K562 (cell line): ENCODE measurements around the gene RUNDC3A. TPM values are rescaled to one million over a fixed set of nuclear protein-coding genes. Genes with fewer than 3 reads are reported as not detected.

Experiments
- ASH1L ChIP-seq: fragments of 450-650 bp; IDR thresholded peaks from 2 replicates; pipeline ENCODE4 v1.6.1; 2018; ENCODE audit warnings: borderline replicate concordance, mild to moderate bottlenecking, low read depth; ENCODE audit not compliant: partially characterized antibody
- BMI1 ChIP-seq: fragments of 150-350 bp; IDR thresholded peaks from 2 replicates; pipeline ENCODE4 v1.6.1; 2014; ENCODE audit warnings: low read length
- DMBX1 ChIP-seq: fragments of 250-450 bp; sonication (Bioruptor Pico); IDR thresholded peaks from 2 replicates; pipeline ENCODE4 v1.8.0; 2022; ENCODE audit warnings: inconsistent platforms, mild to moderate bottlenecking, moderate library complexity, borderline replicate concordance
- FOXK1 ChIP-seq: sonication (generic); formaldehyde crosslinking; IDR thresholded peaks from 2 replicates; pipeline ENCODE4 v1.8.0; 2022; ENCODE audit warnings: missing genetic modification reagents, mild to moderate bottlenecking, borderline replicate concordance
- GTF2F1 ChIP-seq: IDR thresholded peaks from 2 replicates; pipeline ENCODE4 v1.6.1; 2011; ENCODE audit warnings: low read depth, low read length, improper control_type of control experiment
- KDM2B ChIP-seq: fragments of 250-450 bp; sonication (Bioruptor Pico); IDR thresholded peaks from 2 replicates; pipeline ENCODE4 v1.8.0; 2021; ENCODE audit warnings: mild to moderate bottlenecking, moderate library complexity
- MBD2 ChIP-seq: sonication (generic); IDR thresholded peaks from 2 replicates; pipeline ENCODE4 v1.6.1; 2016; ENCODE audit warnings: low read depth, borderline replicate concordance
- NFIC ChIP-seq: fragments of 450-650 bp; IDR thresholded peaks from 2 replicates; pipeline ENCODE4 v1.6.1; 2017; ENCODE audit warnings: mild to moderate bottlenecking, inconsistent platforms
- SNIP1 ChIP-seq: fragments of 450-650 bp; IDR thresholded peaks from 2 replicates; pipeline ENCODE4 v1.7.1; 2017; ENCODE audit warnings: low read depth, mild to moderate bottlenecking
- SRSF7 ChIP-seq: fragments of 200-400 bp; formaldehyde crosslinking; optimal IDR thresholded peaks from 2 replicates; pipeline ENCODE3; 2017; ENCODE audit warnings: mild to moderate bottlenecking, low read depth, low read length
- TAF15 ChIP-seq: fragments of 200-400 bp; formaldehyde crosslinking; IDR thresholded peaks from 2 replicates; pipeline ENCODE4 v1.6.1; 2017; ENCODE audit warnings: mild to moderate bottlenecking, low read depth, low read length, moderate library complexity
- ZC3H11A ChIP-seq: IDR thresholded peaks from 2 replicates; pipeline ENCODE4 v1.6.1; 2012; ENCODE audit warnings: low read depth, low read length, improper control_type of control experiment
- ZNF165 ChIP-seq: fragments of 250-450 bp; sonication (Bioruptor Pico); IDR thresholded peaks from 2 replicates; pipeline ENCODE4 v1.4.0; 2020; ENCODE audit warnings: borderline replicate concordance
- ZNF197 ChIP-seq: fragments of 200-800 bp; sonication (Bioruptor generic); IDR thresholded peaks from 2 replicates; pipeline ENCODE4 v1.6.1; 2016; ENCODE audit warnings: low read depth, missing genetic modification characterization, missing compliant biosample characterization
- ZNF444 ChIP-seq: fragments of 250-450 bp; sonication (Bioruptor Pico); IDR thresholded peaks from 2 replicates; pipeline ENCODE4 v1.4.0; 2020; ENCODE audit warnings: mild to moderate bottlenecking, moderate library complexity
- ZNF507 ChIP-seq: conservative IDR thresholded peaks from 2 replicates; pipeline ENCODE4 v1.6.1; 2017; ENCODE audit warnings: missing genetic modification characterization, missing compliant biosample characterization
- ZNF551 ChIP-seq: fragments of 250-450 bp; sonication (Bioruptor Pico); IDR thresholded peaks from 2 replicates; pipeline ENCODE4 v1.5.0; 2021; ENCODE audit warnings: mild to moderate bottlenecking, moderate library complexity
- ZNF668 ChIP-seq: fragments of 250-450 bp; sonication (Bioruptor Pico); IDR thresholded peaks from 2 replicates; pipeline ENCODE4 v1.8.0; 2022; ENCODE audit warnings: mild to moderate bottlenecking, inconsistent platforms
- polyA plus RNA-seq, 8 experiments: library from polyadenylated mRNA; depleted of rRNA in 4 of 8; stranded (reverse) in 5 of 8; unstranded in 3 of 8; fragments of >200 nt; fragmentation: Nextera tagmentation in 2 of 8; fragmentation: Illumina TruSeq in 1 of 8; extraction: Ambion mirVana in 2 of 8; extraction: Trizol in 1 of 8; gene quantifications; 2 replicates each; pipeline versions ENCODE4 v1.2.1 to v1.2.3, GENCODE V29; 2011 to 2014; ENCODE audit warnings: inconsistent platforms in 1 of 8, missing spikeins in 1 of 8
- total RNA-seq, 7 experiments: library from RNA; depleted of rRNA in 6 of 7; stranded (reverse); fragments of >200 nt in 6 of 7; fragmentation: Illumina TruSeq in 2 of 7; extraction: Trizol in 2 of 7; gene quantifications; 2 replicates each; pipeline versions ENCODE4 v1.2.1 to v1.2.3, GENCODE V29; 2011 to 2021; ENCODE audit warnings: low replicate concordance in 1 of 7
- TF ChIP-seq, protein P1 (sequence below): fragments of 250-450 bp; sonication (Bioruptor Pico); IDR thresholded peaks from 2 replicates; pipeline ENCODE4 v1.5.0; 2020; ENCODE audit warnings: mild to moderate bottlenecking, borderline replicate concordance
- TF ChIP-seq, protein P2 (sequence below), 2 experiments: fragments of 450-650 bp in 1 of 2; sonication (generic) in 1 of 2; formaldehyde crosslinking in 1 of 2; IDR thresholded peaks in 1 of 2; conservative IDR thresholded peaks in 1 of 2; 2 replicates each; pipeline versions ENCODE4 v1.6.1 to v1.8.1; 2016 to 2023; ENCODE audit warnings: mild to moderate bottlenecking in 2 of 2, moderate library complexity in 2 of 2, inconsistent platforms in 1 of 2, missing genetic modification reagents in 1 of 2
- TF ChIP-seq, protein P3 (sequence below): sonication (generic); formaldehyde crosslinking; IDR thresholded peaks from 2 replicates; pipeline ENCODE4 v1.8.0; 2022; ENCODE audit warnings: mild to moderate bottlenecking, missing genetic modification reagents

Gene RUNDC3A
- total and polyA plus RNA-seq, 9 of the 15 experiments (the other 6 are each of a cell fraction or from before 2014, with no cell fraction given), result not detected

- no peak for TF ChIP-seq ZNF444 (CRISPR knock-in tag)
- no peak for TF ChIP-seq SRSF7
- TF ChIP-seq ZNF507 (tag), result no peak
- no peak for TF ChIP-seq ZNF165 (CRISPR knock-in tag)
- peak; percentile 99 for TF ChIP-seq DMBX1 (CRISPR knock-in tag)
- TF ChIP-seq TAF15, result no peak
- TF ChIP-seq, protein P1, sequence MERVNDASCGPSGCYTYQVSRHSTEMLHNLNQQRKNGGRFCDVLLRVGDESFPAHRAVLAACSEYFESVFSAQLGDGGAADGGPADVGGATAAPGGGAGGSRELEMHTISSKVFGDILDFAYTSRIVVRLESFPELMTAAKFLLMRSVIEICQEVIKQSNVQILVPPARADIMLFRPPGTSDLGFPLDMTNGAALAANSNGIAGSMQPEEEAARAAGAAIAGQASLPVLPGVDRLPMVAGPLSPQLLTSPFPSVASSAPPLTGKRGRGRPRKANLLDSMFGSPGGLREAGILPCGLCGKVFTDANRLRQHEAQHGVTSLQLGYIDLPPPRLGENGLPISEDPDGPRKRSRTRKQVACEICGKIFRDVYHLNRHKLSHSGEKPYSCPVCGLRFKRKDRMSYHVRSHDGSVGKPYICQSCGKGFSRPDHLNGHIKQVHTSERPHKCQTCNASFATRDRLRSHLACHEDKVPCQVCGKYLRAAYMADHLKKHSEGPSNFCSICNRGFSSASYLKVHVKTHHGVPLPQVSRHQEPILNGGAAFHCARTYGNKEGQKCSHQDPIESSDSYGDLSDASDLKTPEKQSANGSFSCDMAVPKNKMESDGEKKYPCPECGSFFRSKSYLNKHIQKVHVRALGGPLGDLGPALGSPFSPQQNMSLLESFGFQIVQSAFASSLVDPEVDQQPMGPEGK (CRISPR knock-in tag), result no peak
- no peak for TF ChIP-seq ZC3H11A
- TF ChIP-seq MBD2, result peak; percentile 44; the same call in 1 of the 2 replicates
- TF ChIP-seq, protein P2, sequence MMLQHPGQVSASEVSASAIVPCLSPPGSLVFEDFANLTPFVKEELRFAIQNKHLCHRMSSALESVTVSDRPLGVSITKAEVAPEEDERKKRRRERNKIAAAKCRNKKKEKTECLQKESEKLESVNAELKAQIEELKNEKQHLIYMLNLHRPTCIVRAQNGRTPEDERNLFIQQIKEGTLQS (IDR thresholded peaks at IDR 0.05), result peak; percentile 20; the same call in 1 of the 2 replicates
- TF ChIP-seq, protein P2 (CRISPR knock-in tag; conservative IDR thresholded peaks at IDR 0.05), result peak; percentile 67; the same call in 1 of the 2 replicates
- 0 out of 2 replicates have a peak, but pooled peaks have one; percentile 63 for TF ChIP-seq KDM2B (CRISPR knock-in tag)
- no peak for TF ChIP-seq SNIP1
- TF ChIP-seq ASH1L, result no peak
- TF ChIP-seq ZNF668 (CRISPR knock-in tag), result peak; percentile 89; the same call in 1 of the 2 replicates
- TF ChIP-seq NFIC, result peak; percentile 100
- no peak for TF ChIP-seq GTF2F1
- TF ChIP-seq, protein P3, sequence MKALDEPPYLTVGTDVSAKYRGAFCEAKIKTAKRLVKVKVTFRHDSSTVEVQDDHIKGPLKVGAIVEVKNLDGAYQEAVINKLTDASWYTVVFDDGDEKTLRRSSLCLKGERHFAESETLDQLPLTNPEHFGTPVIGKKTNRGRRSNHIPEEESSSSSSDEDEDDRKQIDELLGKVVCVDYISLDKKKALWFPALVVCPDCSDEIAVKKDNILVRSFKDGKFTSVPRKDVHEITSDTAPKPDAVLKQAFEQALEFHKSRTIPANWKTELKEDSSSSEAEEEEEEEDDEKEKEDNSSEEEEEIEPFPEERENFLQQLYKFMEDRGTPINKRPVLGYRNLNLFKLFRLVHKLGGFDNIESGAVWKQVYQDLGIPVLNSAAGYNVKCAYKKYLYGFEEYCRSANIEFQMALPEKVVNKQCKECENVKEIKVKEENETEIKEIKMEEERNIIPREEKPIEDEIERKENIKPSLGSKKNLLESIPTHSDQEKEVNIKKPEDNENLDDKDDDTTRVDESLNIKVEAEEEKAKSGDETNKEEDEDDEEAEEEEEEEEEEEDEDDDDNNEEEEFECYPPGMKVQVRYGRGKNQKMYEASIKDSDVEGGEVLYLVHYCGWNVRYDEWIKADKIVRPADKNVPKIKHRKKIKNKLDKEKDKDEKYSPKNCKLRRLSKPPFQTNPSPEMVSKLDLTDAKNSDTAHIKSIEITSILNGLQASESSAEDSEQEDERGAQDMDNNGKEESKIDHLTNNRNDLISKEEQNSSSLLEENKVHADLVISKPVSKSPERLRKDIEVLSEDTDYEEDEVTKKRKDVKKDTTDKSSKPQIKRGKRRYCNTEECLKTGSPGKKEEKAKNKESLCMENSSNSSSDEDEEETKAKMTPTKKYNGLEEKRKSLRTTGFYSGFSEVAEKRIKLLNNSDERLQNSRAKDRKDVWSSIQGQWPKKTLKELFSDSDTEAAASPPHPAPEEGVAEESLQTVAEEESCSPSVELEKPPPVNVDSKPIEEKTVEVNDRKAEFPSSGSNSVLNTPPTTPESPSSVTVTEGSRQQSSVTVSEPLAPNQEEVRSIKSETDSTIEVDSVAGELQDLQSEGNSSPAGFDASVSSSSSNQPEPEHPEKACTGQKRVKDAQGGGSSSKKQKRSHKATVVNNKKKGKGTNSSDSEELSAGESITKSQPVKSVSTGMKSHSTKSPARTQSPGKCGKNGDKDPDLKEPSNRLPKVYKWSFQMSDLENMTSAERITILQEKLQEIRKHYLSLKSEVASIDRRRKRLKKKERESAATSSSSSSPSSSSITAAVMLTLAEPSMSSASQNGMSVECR (CRISPR knock-in tag), result peak; percentile 84; the same call in 1 of the 2 replicates
- TF ChIP-seq ZNF551, result no peak
- TF ChIP-seq ZNF197 (CRISPR knock-in tag), result peak; percentile 95
- TF ChIP-seq FOXK1, result no peak
- TF ChIP-seq BMI1, result no peak
These were observed 41.8 kb upstream of the RUNDC3A start (continued) for GRCh38 chr17:44266402-44267164.
